ENCODE data around the gene PROB1. TPM values are rescaled to one million over a fixed set of nuclear protein-coding genes. Genes with fewer than 3 reads are reported as not detected.

Gene PROB1
- total and polyA plus RNA-seq, 2 of the 13 experiments (the other 11 are each of a cell fraction or from before 2014, with no cell fraction given) = 0.69 to 1.1 TPM

DNA sequence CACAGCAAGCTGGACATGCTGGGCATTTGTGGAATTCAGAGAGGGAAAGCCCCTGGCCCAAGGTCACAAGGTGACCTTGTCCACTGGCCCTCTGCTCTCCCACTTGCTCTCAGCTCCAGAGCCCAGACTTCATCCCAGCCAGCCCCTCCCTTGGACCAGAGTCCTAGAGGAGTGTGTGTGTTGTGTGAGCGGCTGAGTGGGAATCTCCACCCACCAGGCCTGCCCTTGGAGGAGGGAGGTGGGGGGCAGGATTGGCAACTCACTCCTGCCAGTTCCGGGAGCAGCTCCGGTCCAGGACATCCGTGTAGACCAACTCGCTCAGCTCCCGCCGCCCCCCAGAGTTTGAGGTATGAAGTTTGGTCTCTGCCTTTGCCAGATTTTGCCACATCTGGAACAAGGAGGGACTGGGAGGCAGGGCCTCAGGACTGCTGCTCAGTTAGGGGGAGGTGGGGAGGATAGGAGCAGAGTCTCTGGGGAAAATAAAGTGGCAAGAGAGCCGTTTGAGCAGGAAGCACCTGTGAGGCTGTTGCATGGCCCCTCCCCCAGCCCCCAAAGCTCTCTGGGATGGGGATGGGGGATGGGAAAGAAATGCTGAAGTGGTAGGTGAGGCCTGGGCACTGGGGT lies 6.6 kb downstream of the PROB1 start (continued):
- TF ChIP-seq ZNF441 (CRISPR knock-in tag; IDR thresholded peaks at IDR 0.05; ENCODE audit: borderline replicate concordance) (no peak; the same call in 1 of the 2 replicates), SIX4 (CRISPR knock-in tag; IDR thresholded peaks at IDR 0.05) (no peak), MAFG (CRISPR knock-in tag; IDR thresholded peaks at IDR 0.05) (no peak), NFIB (CRISPR knock-in tag; IDR thresholded peaks at IDR 0.05; ENCODE audit: borderline replicate concordance) (no peak), ZNF816 (CRISPR knock-in tag; IDR thresholded peaks at IDR 0.05; ENCODE audit: borderline replicate concordance) (no peak), HNRNPUL1 (IDR thresholded peaks at IDR 0.05; ENCODE audit: low read depth, low read length) (no peak), NKX3-1 (CRISPR knock-in tag; IDR thresholded peaks at IDR 0.05) (no peak), STAG1 (CRISPR knock-in tag; IDR thresholded peaks at IDR 0.05) (no peak)
- TF ChIP-seq, protein P1, sequence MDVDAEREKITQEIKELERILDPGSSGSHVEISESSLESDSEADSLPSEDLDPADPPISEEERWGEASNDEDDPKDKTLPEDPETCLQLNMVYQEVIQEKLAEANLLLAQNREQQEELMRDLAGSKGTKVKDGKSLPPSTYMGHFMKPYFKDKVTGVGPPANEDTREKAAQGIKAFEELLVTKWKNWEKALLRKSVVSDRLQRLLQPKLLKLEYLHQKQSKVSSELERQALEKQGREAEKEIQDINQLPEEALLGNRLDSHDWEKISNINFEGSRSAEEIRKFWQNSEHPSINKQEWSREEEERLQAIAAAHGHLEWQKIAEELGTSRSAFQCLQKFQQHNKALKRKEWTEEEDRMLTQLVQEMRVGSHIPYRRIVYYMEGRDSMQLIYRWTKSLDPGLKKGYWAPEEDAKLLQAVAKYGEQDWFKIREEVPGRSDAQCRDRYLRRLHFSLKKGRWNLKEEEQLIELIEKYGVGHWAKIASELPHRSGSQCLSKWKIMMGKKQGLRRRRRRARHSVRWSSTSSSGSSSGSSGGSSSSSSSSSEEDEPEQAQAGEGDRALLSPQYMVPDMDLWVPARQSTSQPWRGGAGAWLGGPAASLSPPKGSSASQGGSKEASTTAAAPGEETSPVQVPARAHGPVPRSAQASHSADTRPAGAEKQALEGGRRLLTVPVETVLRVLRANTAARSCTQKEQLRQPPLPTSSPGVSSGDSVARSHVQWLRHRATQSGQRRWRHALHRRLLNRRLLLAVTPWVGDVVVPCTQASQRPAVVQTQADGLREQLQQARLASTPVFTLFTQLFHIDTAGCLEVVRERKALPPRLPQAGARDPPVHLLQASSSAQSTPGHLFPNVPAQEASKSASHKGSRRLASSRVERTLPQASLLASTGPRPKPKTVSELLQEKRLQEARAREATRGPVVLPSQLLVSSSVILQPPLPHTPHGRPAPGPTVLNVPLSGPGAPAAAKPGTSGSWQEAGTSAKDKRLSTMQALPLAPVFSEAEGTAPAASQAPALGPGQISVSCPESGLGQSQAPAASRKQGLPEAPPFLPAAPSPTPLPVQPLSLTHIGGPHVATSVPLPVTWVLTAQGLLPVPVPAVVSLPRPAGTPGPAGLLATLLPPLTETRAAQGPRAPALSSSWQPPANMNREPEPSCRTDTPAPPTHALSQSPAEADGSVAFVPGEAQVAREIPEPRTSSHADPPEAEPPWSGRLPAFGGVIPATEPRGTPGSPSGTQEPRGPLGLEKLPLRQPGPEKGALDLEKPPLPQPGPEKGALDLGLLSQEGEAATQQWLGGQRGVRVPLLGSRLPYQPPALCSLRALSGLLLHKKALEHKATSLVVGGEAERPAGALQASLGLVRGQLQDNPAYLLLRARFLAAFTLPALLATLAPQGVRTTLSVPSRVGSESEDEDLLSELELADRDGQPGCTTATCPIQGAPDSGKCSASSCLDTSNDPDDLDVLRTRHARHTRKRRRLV (CRISPR knock-in tag; IDR thresholded peaks at IDR 0.05) = no peak
- TF ChIP-seq, protein P2, sequence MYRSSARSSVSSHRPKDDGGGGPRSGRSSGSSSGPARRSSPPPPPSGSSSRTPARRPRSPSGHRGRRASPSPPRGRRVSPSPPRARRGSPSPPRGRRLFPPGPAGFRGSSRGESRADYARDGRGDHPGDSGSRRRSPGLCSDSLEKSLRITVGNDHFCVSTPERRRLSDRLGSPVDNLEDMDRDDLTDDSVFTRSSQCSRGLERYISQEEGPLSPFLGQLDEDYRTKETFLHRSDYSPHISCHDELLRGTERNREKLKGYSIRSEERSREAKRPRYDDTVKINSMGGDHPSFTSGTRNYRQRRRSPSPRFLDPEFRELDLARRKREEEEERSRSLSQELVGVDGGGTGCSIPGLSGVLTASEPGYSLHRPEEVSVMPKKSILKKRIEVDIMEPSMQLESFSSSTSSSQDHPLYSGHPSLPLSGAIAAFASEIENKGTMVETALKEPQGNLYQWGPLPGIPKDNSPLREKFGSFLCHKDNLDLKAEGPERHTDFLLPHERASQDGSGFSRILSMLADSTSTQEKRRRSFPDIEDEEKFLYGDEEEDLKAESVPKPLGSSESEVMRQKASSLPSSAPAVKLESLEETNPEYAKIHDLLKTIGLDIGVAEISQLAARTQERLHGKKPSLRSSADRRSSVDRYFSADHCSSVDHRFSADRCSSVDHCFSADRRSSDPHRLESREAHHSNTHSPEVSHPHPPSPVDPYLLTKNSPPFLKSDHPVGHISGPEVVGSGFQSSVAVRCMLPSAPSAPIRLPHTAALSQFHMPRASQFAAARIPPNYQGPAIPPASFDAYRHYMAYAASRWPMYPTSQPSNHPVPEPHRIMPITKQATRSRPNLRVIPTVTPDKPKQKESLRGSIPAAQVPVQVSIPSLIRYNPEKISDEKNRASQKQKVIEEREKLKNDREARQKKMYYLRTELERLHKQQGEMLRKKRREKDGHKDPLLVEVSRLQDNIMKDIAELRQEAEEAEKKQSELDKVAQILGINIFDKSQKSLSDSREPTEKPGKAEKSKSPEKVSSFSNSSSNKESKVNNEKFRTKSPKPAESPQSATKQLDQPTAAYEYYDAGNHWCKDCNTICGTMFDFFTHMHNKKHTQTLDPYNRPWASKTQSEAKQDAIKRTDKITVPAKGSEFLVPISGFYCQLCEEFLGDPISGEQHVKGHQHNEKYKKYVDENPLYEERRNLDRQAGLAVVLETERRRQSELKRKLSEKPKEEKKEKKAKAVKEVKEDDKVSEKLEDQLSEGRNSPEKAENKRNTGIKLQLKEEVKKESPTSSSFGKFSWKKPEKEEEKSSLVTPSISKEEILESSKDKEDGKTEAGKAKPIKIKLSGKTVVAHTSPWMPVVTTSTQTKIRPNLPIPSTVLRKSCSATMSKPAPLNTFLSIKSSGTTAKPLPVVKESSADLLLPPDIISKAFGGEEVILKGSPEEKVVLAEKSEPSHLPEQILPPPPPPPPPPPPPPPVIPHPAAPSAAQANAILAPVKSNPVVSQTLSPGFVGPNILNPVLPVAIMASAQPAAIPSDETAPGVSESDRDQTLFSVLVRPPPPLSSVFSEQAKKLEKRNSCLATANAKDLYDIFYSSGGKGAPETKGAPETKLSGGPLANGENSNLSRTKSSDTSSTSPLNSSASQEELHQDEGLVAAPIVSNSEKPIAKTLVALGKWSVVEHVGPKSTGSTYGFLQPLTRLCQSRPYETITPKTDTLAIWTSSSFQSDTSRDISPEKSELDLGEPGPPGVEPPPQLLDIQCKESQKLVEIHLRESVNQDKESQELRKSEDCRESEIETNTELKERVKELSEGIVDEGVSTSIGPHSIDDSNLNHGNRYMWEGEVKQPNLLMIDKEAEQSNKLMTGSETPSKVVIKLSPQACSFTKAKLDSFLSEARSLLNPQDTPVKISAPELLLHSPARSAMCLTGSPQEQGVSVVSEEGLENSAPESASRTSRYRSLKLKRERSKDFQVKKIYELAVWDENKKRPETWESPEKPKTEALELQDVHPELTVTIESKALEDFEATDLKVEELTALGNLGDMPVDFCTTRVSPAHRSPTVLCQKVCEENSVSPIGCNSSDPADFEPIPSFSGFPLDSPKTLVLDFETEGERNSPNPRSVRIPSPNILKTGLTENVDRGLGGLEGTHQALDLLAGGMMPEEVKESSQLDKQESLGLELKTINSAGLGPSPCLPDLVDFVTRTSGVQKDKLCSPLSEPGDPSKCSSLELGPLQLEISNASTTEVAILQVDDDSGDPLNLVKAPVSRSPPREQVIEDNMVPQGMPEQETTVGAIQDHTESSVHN (CRISPR knock-in tag; IDR thresholded peaks at IDR 0.05) = no peak
- TF ChIP-seq, protein P3, sequence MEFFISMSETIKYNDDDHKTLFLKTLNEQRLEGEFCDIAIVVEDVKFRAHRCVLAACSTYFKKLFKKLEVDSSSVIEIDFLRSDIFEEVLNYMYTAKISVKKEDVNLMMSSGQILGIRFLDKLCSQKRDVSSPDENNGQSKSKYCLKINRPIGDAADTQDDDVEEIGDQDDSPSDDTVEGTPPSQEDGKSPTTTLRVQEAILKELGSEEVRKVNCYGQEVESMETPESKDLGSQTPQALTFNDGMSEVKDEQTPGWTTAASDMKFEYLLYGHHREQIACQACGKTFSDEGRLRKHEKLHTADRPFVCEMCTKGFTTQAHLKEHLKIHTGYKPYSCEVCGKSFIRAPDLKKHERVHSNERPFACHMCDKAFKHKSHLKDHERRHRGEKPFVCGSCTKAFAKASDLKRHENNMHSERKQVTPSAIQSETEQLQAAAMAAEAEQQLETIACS (CRISPR knock-in tag; IDR thresholded peaks at IDR 0.05) = no peak
- TF ChIP-seq, protein P4, sequence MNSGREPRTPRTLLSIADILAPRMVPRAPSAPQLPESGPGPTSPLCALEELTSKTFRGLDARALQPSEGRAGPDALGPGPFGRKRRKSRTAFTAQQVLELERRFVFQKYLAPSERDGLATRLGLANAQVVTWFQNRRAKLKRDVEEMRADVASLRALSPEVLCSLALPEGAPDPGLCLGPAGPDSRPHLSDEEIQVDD (CRISPR knock-in tag; IDR thresholded peaks at IDR 0.05; ENCODE audit: borderline replicate concordance) = no peak
- TF ChIP-seq, protein P5, sequence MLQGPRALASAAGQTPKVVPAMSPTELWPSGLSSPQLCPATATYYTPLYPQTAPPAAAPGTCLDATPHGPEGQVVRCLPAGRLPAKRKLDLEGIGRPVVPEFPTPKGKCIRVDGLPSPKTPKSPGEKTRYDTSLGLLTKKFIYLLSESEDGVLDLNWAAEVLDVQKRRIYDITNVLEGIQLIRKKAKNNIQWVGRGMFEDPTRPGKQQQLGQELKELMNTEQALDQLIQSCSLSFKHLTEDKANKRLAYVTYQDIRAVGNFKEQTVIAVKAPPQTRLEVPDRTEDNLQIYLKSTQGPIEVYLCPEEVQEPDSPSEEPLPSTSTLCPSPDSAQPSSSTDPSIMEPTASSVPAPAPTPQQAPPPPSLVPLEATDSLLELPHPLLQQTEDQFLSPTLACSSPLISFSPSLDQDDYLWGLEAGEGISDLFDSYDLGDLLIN (CRISPR knock-in tag; IDR thresholded peaks at IDR 0.05; ENCODE audit: borderline replicate concordance) = no peak
